ENCODE measurements around the gene PATJ. TPM values are rescaled to one million over a fixed set of nuclear protein-coding genes. Genes with fewer than 3 reads are reported as not detected.
A peak's percentile ranks its signal among the peaks of the same experiment; 100 is the strongest.

PATJ gene
- total RNA-seq, 1 donor from 2014 or later: 10.7 TPM

GRCh38 chr1:61930116-61930645 lies 187.9 kb downstream of the PATJ start:
- peaks cover 16% of the 10 kb centered on the region for H3K4me1 Mint-ChIP-seq (ENCODE audit: low read depth)
- TF ChIP-seq, protein P1, sequence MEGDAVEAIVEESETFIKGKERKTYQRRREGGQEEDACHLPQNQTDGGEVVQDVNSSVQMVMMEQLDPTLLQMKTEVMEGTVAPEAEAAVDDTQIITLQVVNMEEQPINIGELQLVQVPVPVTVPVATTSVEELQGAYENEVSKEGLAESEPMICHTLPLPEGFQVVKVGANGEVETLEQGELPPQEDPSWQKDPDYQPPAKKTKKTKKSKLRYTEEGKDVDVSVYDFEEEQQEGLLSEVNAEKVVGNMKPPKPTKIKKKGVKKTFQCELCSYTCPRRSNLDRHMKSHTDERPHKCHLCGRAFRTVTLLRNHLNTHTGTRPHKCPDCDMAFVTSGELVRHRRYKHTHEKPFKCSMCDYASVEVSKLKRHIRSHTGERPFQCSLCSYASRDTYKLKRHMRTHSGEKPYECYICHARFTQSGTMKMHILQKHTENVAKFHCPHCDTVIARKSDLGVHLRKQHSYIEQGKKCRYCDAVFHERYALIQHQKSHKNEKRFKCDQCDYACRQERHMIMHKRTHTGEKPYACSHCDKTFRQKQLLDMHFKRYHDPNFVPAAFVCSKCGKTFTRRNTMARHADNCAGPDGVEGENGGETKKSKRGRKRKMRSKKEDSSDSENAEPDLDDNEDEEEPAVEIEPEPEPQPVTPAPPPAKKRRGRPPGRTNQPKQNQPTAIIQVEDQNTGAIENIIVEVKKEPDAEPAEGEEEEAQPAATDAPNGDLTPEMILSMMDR (IDR thresholded peaks at IDR 0.05): no peak
- H3K9me3 Mint-ChIP-seq (ENCODE audit: low read depth): no peaks in the 10 kb centered on the region
- H3K27ac Mint-ChIP-seq (ENCODE audit: unreplicated experiment): peak overlapping the region; percentile 45
- H3K27me3 Mint-ChIP-seq (ENCODE audit: low read depth): no peaks in the 10 kb centered on the region
- no peak for DNase-seq (ENCODE audit: low spot score)
- no peak overlapping the region for H3K4me3 Mint-ChIP-seq (ENCODE audit: unreplicated experiment)
- H3K36me3 Mint-ChIP-seq (ENCODE audit: low read depth): peaks cover 2% of the 10 kb centered on the region

DNA sequence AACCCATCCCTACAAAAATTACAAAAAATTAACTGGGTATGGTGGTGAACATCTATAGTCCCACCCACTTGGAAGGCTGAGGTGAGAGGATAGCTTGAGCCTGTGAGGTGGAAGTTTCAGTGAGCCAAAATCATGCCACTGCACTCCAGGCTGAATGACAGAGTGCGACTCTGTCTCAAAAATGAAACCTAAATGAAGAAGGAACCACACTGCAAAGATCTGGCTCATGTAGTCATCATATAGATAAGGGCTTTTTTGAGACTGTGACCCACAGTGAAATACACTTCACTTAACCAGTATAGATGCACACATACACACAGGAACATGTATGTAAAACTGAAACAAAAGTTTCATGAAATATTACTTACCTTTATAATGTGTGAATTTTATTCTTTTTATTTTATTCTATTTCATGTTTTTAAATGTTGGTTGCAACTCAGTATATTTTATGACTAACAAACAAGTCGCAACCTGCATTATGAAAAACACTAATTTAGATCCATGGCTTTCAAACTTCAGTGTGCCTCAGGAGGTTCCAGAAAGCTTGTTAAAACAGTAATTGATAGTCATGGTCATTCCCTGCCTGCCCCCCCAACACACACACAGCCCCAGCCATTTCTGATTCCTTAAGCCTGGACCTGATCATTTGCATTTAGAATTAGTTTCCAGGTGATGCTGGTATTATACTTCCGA lies 189.5 kb downstream of the PATJ start:
- Mint-ChIP-seq H3K4me1 (ENCODE audit: low read depth) (peaks cover 14% of the 10 kb centered on the region), H3K9me3 (ENCODE audit: low read depth) (no peaks in the 10 kb centered on the region), H3K27ac (ENCODE audit: unreplicated experiment) (no peak overlapping the region), H3K4me3 (ENCODE audit: unreplicated experiment) (no peak overlapping the region), H3K36me3 (ENCODE audit: low read depth) (peaks cover 2% of the 10 kb centered on the region), H3K27me3 (ENCODE audit: low read depth) (no peaks in the 10 kb centered on the region)
- TF ChIP-seq, protein P1 (IDR thresholded peaks at IDR 0.05): no peak
- DNase-seq (ENCODE audit: low spot score): no peak

GRCh38 chr1:61935516-61935915 lies 193.2 kb downstream of the PATJ start:
- no peaks in the 10 kb centered on the region for H3K27me3 Mint-ChIP-seq (ENCODE audit: low read depth)
- H3K9me3 Mint-ChIP-seq (ENCODE audit: low read depth): no peaks in the 10 kb centered on the region
- TF ChIP-seq, protein P1 (IDR thresholded peaks at IDR 0.05): no peak
- no peak for DNase-seq (ENCODE audit: low spot score)
- H3K4me3 Mint-ChIP-seq (ENCODE audit: unreplicated experiment): no peak overlapping the region
- peaks cover 2% of the 10 kb centered on the region for H3K36me3 Mint-ChIP-seq (ENCODE audit: low read depth)
- H3K27ac Mint-ChIP-seq (ENCODE audit: unreplicated experiment): no peak overlapping the region
- peaks cover 2% of the 10 kb centered on the region for H3K4me1 Mint-ChIP-seq (ENCODE audit: low read depth)

GRCh38 chr1:61936839-61937238 lies 194.6 kb downstream of the PATJ start:
- TF ChIP-seq, protein P1 (IDR thresholded peaks at IDR 0.05): no peak
- Mint-ChIP-seq H3K27ac (ENCODE audit: unreplicated experiment) (no peak overlapping the region), H3K36me3 (ENCODE audit: low read depth) (peaks cover 2% of the 10 kb centered on the region), H3K9me3 (ENCODE audit: low read depth) (no peaks in the 10 kb centered on the region), H3K4me1 (ENCODE audit: low read depth) (peaks cover 1% of the 10 kb centered on the region), H3K4me3 (ENCODE audit: unreplicated experiment) (no peak overlapping the region), H3K27me3 (ENCODE audit: low read depth) (no peaks in the 10 kb centered on the region)
- no peak for DNase-seq (ENCODE audit: low spot score)

DNA sequence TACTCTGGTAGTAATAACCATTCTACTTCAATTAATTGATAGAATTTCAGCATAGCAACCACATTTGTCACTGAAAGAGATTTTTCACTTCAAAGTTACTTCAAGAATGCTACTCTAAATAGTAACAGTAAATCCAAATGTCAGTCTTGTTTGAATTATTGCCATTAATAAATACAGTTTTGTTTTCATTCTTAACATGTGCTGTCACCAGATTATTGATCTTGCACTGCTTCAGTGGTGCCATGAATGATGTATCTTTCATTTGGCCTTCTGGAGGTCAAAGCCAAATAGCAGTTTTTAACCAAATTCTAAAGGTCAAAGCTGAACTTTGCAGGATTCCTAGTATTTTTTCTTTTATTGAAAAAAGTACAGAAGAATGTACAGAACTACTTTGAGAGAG lies 199.5 kb downstream of the PATJ start:
- no peak overlapping the region for H3K4me3 Mint-ChIP-seq (ENCODE audit: unreplicated experiment)
- peaks cover 9% of the 10 kb centered on the region for H3K36me3 Mint-ChIP-seq (ENCODE audit: low read depth)
- TF ChIP-seq, protein P1 (IDR thresholded peaks at IDR 0.05): no peak

More for the DNA sequence above, 199.5 kb downstream of the PATJ start:
- DNase-seq (ENCODE audit: low spot score): no peak
- Mint-ChIP-seq H3K27me3 (ENCODE audit: low read depth) (no peaks in the 10 kb centered on the region), H3K4me1 (ENCODE audit: low read depth) (peaks cover 3% of the 10 kb centered on the region), H3K27ac (ENCODE audit: unreplicated experiment) (no peak overlapping the region), H3K9me3 (ENCODE audit: low read depth) (peaks cover 5% of the 10 kb centered on the region)
